ENCODE results near the gene MYL11. TPM values are rescaled to one million over a fixed set of nuclear protein-coding genes. Genes with fewer than 3 reads are reported as not detected.
A peak's percentile ranks its signal among the peaks of the same experiment; 100 is the strongest.

The MYL11 gene
- total and polyA plus RNA-seq, 5 donors from 2014 or later, result 1.7 to 4.1 TPM; not detected in 3

- H3K27ac ChIP-seq (ENCODE audit: insufficient read depth, low read length, poor library complexity, severe bottlenecking), result no peak overlapping the region
- no peaks in the 10 kb centered on the region for H3K9me3 ChIP-seq (ENCODE audit: control insufficient read depth in 2 of 2, low read length in 2 of 2)
- ATAC-seq (ENCODE audit: low read depth in 2 of 2) (no peak), DNase-seq (no peak)
- Mint-ChIP-seq H3K4me3 (peak overlapping the region in 1 of 4 donors; percentile 65), H3K27ac (no peak overlapping the region), H3K27me3 (no peaks in the 10 kb centered on the region), H3K9me3 (no peaks in the 10 kb centered on the region), H3K4me1 (peaks cover 0 to 34% (median 20%) of the 10 kb centered on the region in 4 donors), H3K36me3 (peaks cover 39% of the 10 kb centered on the region)
- H3K4me3 ChIP-seq (ENCODE audit: low read depth, low read length), result no peak overlapping the region
- H3K4me1 ChIP-seq (ENCODE audit: control insufficient read depth, insufficient read depth, low read length, poor library complexity, severe bottlenecking), result peaks cover 1% of the 10 kb centered on the region
- H3K27me3 ChIP-seq (ENCODE audit: control insufficient read depth, insufficient read depth, low read length), result no peaks in the 10 kb centered on the region
- H3K36me3 ChIP-seq (ENCODE audit: control insufficient read depth, insufficient read depth, low read length), result peaks cover 31% of the 10 kb centered on the region
Measured at GRCh38 chr16:30361180-30361579, 13.4 kb upstream of the MYL11 start.

DNA sequence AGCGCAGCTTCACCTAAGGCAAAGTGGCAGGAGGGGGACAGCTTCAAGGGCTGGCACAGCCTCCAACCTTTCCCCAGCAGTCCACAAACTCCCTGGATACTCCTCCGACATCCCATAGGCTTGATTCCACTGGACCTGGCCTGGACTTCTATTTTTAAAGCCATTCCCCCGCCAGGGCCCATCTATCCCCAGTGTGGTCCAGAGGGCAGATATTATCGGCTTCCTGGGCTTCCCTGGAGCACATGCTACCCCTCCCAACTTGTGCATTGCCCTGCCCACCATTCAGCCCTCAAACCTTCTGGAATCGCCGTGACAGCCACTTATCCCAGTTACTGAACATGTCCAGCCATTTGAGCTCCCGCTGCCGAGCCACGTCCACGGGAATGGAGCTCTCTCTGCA is 9.4 kb upstream of the MYL11 start:
- ATAC-seq (ENCODE audit: low read depth in 2 of 2) (no peak), DNase-seq (no peak)
- Mint-ChIP-seq H3K27me3 (no peaks in the 10 kb centered on the region), H3K36me3 (peaks cover 29% of the 10 kb centered on the region), H3K4me3 (peak overlapping the region in 1 of 4 donors; percentile 26), H3K4me1 (peaks cover 6 to 48% (median 37%) of the 10 kb centered on the region in 4 donors), H3K9me3 (no peaks in the 10 kb centered on the region), H3K27ac (peak overlapping the region in 2 of 3 donors; percentile 58 to 85)
- Histone ChIP-seq H3K9me3 (ENCODE audit: control insufficient read depth in 2 of 2, low read length in 2 of 2) (no peaks in the 10 kb centered on the region), H3K4me1 (ENCODE audit: control insufficient read depth, insufficient read depth, low read length, poor library complexity, severe bottlenecking) (peaks cover 34% of the 10 kb centered on the region), H3K27ac (ENCODE audit: insufficient read depth, low read length, poor library complexity, severe bottlenecking) (no peak overlapping the region), H3K4me3 (ENCODE audit: low read depth, low read length) (no peak overlapping the region), H3K27me3 (ENCODE audit: control insufficient read depth, insufficient read depth, low read length) (no peaks in the 10 kb centered on the region), H3K36me3 (ENCODE audit: control insufficient read depth, insufficient read depth, low read length) (peaks cover 23% of the 10 kb centered on the region)

DNA sequence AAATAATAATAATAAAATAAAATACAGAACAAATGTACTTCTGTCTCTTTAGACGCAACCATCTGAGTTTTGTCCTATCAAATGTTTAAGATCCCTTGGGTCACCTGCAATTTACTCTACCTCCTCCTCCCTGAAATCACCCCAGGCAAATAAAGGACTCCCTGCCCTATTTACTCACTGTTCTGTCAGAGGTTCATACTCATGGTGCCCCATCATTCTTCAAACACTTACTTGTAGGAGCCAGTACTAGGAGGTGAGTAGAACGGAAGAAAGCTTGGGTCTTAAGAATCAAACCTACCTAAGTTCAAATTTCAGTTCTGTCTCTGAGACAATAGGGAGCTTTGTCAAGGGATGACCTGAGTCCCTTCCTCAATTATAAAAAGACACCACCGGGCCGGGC is 8.1 kb upstream of the MYL11 start:
- Histone ChIP-seq H3K9me3 (ENCODE audit: control insufficient read depth in 2 of 2, low read length in 2 of 2) (no peaks in the 10 kb centered on the region), H3K36me3 (ENCODE audit: control insufficient read depth, insufficient read depth, low read length) (peaks cover 20% of the 10 kb centered on the region), H3K4me3 (ENCODE audit: low read depth, low read length) (no peak overlapping the region), H3K4me1 (ENCODE audit: control insufficient read depth, insufficient read depth, low read length, poor library complexity, severe bottlenecking) (peaks cover 40% of the 10 kb centered on the region), H3K27ac (ENCODE audit: insufficient read depth, low read length, poor library complexity, severe bottlenecking) (peak overlapping the region; percentile 30), H3K27me3 (ENCODE audit: control insufficient read depth, insufficient read depth, low read length) (no peaks in the 10 kb centered on the region)
- Mint-ChIP-seq H3K4me3 (peak overlapping the region; percentile 16 to 92 (median 82)), H3K4me1 (peaks cover 6 to 59% (median 43%) of the 10 kb centered on the region in 4 donors), H3K27ac (peak overlapping the region in 2 of 3 donors; percentile 22 to 84), H3K27me3 (no peaks in the 10 kb centered on the region), H3K36me3 (peaks cover 23% of the 10 kb centered on the region), H3K9me3 (no peaks in the 10 kb centered on the region)
- no peak for ATAC-seq (ENCODE audit: low read depth in 2 of 2)
- DNase-seq, result no peak

GRCh38 chr16:30367349-30368009 is 7.1 kb upstream of the MYL11 start:
- peaks cover 43% of the 10 kb centered on the region for H3K4me1 ChIP-seq (ENCODE audit: control insufficient read depth, insufficient read depth, low read length, poor library complexity, severe bottlenecking)
- ATAC-seq (ENCODE audit: low read depth in 2 of 2), result no peak
- Mint-ChIP-seq H3K27me3 (no peaks in the 10 kb centered on the region), H3K4me1 (peaks cover 6 to 63% (median 48%) of the 10 kb centered on the region in 4 donors), H3K4me3 (peak overlapping the region; percentile 81 to 95 (median 87)), H3K27ac (peak overlapping the region; percentile 22 to 84 (median 80)), H3K36me3 (peaks cover 20% of the 10 kb centered on the region), H3K9me3 (no peaks in the 10 kb centered on the region)
- H3K27me3 ChIP-seq (ENCODE audit: control insufficient read depth, insufficient read depth, low read length), result no peaks in the 10 kb centered on the region
- H3K9me3 ChIP-seq (ENCODE audit: control insufficient read depth in 2 of 2, low read length in 2 of 2), result no peaks in the 10 kb centered on the region
- H3K27ac ChIP-seq (ENCODE audit: insufficient read depth, low read length, poor library complexity, severe bottlenecking), result peak overlapping the region; percentile 55
- peak overlapping the region; percentile 83 for H3K4me3 ChIP-seq (ENCODE audit: low read depth, low read length)
- DNase-seq, result no peak
- H3K36me3 ChIP-seq (ENCODE audit: control insufficient read depth, insufficient read depth, low read length), result peaks cover 15% of the 10 kb centered on the region

DNA sequence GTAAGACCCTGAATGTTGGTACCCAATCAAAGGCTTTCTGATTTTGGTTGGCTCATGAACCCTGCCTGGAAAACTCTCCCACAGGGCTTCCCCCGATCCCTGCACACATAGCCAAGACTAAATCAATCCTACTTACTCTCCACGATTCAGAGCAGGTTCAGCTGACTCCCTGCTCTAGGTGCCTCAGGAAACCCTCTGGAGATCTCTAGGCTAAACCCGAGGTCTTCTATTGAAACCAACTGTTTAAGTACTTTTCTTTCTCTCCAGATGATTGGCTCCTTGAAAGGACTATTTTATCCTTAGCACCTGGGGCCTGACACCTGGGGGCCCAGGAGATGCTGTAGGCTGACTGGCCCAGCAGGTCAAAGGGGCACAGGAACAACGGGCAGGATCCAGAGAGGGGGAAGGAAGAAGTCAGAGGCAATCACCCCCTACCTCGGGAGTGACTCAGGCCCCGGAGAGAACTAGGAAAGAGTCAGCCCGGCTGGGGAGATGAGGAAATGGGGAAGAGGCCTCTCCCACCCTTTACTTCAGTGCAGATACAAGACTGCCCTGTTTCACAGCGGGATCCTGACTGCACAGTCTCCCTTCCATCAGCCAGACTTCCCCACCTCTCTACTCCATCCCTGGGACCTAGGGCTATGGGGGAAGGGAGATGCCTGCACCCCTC is 6.3 kb upstream of the MYL11 start:
- no peaks in the 10 kb centered on the region for H3K27me3 Mint-ChIP-seq
- peaks cover 17% of the 10 kb centered on the region for H3K36me3 Mint-ChIP-seq
- Histone ChIP-seq H3K36me3 (ENCODE audit: control insufficient read depth, insufficient read depth, low read length) (peaks cover 9% of the 10 kb centered on the region), H3K4me1 (ENCODE audit: control insufficient read depth, insufficient read depth, low read length, poor library complexity, severe bottlenecking) (peaks cover 43% of the 10 kb centered on the region), H3K27me3 (ENCODE audit: control insufficient read depth, insufficient read depth, low read length) (no peaks in the 10 kb centered on the region), H3K27ac (ENCODE audit: insufficient read depth, low read length, poor library complexity, severe bottlenecking) (peak overlapping the region; percentile 72), H3K9me3 (ENCODE audit: control insufficient read depth in 2 of 2, low read length in 2 of 2) (no peaks in the 10 kb centered on the region), H3K4me3 (ENCODE audit: low read depth, low read length) (peak overlapping the region; percentile 83)
- ATAC-seq (ENCODE audit: low read depth in 2 of 2) (no peak), DNase-seq (no peak)
- H3K27ac Mint-ChIP-seq, result peak overlapping the region; percentile 72 to 84 (median 80)
- peak overlapping the region; percentile 81 to 95 (median 87) for H3K4me3 Mint-ChIP-seq
- H3K4me1 Mint-ChIP-seq, result peaks cover 6 to 66% (median 46%) of the 10 kb centered on the region in 4 donors
- H3K9me3 Mint-ChIP-seq, result no peaks in the 10 kb centered on the region

GRCh38 chr16:30368792-30369090 is 5.9 kb upstream of the MYL11 start:
- H3K36me3 Mint-ChIP-seq, result peaks cover 12% of the 10 kb centered on the region
- Histone ChIP-seq H3K9me3 (ENCODE audit: control insufficient read depth in 2 of 2, low read length in 2 of 2) (no peaks in the 10 kb centered on the region), H3K27ac (ENCODE audit: insufficient read depth, low read length, poor library complexity, severe bottlenecking) (peak overlapping the region; percentile 72), H3K36me3 (ENCODE audit: control insufficient read depth, insufficient read depth, low read length) (peaks cover 5% of the 10 kb centered on the region), H3K4me3 (ENCODE audit: low read depth, low read length) (peak overlapping the region; percentile 83), H3K27me3 (ENCODE audit: control insufficient read depth, insufficient read depth, low read length) (no peaks in the 10 kb centered on the region), H3K4me1 (ENCODE audit: control insufficient read depth, insufficient read depth, low read length, poor library complexity, severe bottlenecking) (peaks cover 43% of the 10 kb centered on the region)
- peak overlapping the region; percentile 81 to 95 (median 87) for H3K4me3 Mint-ChIP-seq
- H3K27ac Mint-ChIP-seq, result peak overlapping the region; percentile 72 to 84 (median 80)
- ATAC-seq (ENCODE audit: low read depth in 2 of 2), result no peak
- no peaks in the 10 kb centered on the region for H3K9me3 Mint-ChIP-seq
- no peaks in the 10 kb centered on the region for H3K27me3 Mint-ChIP-seq
- peaks cover 6 to 66% (median 44%) of the 10 kb centered on the region in 4 donors for H3K4me1 Mint-ChIP-seq
- no peak for DNase-seq

DNA sequence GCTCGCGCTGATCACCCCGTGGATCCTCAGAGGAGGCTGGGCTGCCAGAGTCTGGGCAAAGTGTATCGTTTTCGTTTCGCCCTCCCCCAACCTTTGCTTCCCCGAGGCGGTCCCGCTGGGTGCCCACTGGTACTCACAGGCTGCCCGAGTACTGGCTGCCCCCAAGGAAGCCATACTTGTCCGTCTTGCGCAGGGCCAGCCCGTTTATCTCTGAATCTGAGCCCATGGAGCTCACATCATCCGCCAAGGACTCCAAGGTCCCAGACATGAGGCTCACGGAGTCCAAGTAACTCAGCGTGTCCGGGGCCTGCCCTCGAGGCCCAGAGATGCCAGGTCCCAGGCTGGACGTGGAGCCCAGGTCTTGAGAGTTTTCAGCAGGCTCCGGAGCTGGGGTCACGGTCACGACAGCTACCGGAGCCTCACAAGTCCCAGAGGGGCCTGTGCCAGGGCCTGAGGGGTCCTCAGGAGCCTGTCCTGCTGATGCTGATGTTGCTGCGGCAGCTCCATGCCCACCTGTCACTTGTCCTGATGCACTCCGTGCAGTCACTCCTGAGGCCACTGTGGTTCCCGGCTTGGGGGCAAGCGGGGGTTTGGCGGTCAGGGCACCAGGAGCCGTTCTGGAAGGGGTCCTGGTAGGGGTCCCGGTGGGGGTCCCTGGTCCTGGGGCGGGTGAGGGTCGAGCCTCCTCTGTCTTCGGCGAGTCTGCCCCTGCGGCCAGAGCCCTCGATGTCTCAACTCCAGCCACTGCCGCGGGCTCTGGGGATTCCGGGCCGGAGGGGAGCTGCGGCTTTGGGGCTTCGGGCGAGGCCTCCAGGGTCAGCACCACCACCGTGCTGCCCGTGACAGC is 5.3 kb upstream of the MYL11 start:
- Histone ChIP-seq H3K27me3 (ENCODE audit: control insufficient read depth, insufficient read depth, low read length) (no peaks in the 10 kb centered on the region), H3K9me3 (ENCODE audit: control insufficient read depth in 2 of 2, low read length in 2 of 2) (no peaks in the 10 kb centered on the region), H3K4me3 (ENCODE audit: low read depth, low read length) (peak overlapping the region; percentile 83), H3K36me3 (ENCODE audit: control insufficient read depth, insufficient read depth, low read length) (peaks cover 5% of the 10 kb centered on the region), H3K4me1 (ENCODE audit: control insufficient read depth, insufficient read depth, low read length, poor library complexity, severe bottlenecking) (peaks cover 43% of the 10 kb centered on the region), H3K27ac (ENCODE audit: insufficient read depth, low read length, poor library complexity, severe bottlenecking) (peak overlapping the region; percentile 72)
- Mint-ChIP-seq H3K4me3 (peak overlapping the region; percentile 81 to 95 (median 87)), H3K36me3 (peaks cover 11% of the 10 kb centered on the region), H3K27ac (peak overlapping the region; percentile 72 to 84 (median 80)), H3K9me3 (no peaks in the 10 kb centered on the region), H3K4me1 (peaks cover 6 to 65% (median 43%) of the 10 kb centered on the region in 4 donors), H3K27me3 (no peaks in the 10 kb centered on the region)
- ATAC-seq (ENCODE audit: low read depth in 2 of 2) (no peak), DNase-seq (peak in 1 of 3 donors; percentile 22)
